GM21717 (cell line): ENCODE data around the gene ZNF236.
A peak's percentile ranks its signal among the peaks of the same experiment; 100 is the strongest.
"Not testable (repeated sequence)": the region's sequence is repeated elsewhere in the genome, so short reads cannot be mapped to it uniquely, and the experiment has no call there.

Experiments
- ATAC-seq: cut with Tn5 transposase; IDR thresholded peaks from one replicate; pipeline ENCODE4 v1.9.1; 2021; ENCODE audit warnings: mild to moderate bottlenecking, moderate library complexity; ENCODE audit not compliant: unreplicated experiment

Gene ZNF236

DNA sequence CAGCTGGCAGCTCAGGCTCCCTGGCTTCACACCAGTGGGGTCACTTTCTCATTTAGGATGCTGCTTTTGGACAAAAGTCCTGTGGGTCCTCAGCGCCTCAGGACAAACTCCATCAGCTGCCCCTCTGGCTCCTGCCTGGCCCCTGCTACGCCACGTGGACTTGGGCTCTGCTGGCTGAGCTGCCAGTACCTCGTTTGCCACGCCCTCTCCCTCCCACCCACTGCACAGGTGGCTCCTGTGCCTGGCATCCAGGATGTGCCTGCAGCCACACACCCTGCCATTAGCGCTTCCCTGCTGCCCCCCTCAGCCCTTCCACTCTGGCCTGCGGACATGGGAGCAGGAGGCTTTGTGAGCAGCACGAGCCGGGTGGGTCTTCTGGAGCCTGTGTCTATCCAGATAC, 118.9 kb downstream of the ZNF236 start:
- no peak for ATAC-seq

DNA sequence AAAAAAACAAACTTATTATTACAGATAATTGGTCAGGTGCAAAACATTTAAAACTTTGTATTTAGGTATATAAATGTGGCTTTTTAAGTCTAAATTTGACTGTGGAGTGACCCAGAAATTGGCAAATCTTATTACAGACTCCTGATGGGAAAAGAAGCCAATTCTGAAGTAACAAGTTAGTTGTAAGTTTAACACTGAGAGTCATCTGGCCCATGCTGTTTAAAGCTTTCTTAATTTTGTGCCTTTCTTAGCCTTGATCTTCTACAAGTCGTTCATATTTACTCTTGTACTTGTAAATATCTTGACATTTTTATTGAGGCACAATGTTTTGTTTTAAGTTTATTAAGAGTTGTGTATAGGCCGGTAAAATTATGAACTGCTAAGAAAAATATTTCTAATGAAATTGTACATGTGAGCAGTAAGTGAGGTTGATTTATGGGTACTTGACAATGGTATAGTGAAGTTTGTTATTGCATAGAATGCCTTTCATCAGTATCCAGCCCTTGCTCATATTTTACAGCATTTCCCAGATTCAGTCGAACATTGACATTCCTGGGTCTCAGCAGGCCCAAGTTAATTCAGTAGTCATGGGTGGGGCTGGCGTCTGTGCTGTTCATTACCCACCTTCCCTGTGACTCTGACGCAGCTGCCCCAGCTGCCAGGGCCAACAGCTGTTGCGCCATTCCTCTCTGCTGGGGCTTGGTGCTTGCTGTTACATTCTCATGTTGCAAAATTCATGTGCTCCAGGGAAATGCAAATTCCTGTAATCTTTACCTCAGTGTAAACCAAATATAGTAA, 121.4 kb downstream of the ZNF236 start:
- ATAC-seq, result no peak

DNA sequence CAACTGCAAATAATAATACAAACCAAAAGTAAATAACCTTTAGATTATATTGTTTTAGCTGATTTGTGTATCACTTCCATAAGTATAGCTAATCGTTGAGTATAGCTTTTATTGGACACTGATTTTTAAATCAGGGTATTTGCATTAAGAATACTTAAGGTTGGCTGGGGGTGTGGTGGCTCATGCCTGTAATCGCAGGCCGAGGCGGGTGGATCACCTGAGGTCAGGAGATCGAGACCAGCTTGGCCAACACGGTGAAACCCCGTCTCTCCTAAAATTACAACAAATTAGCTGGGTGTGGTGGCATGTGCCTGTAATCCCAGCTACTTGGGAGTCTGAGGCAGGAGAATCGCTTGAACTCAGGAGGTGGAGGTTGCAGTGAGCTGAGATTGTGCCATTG, 122.0 kb downstream of the ZNF236 start:
- ATAC-seq, result not testable (repeated sequence)

DNA sequence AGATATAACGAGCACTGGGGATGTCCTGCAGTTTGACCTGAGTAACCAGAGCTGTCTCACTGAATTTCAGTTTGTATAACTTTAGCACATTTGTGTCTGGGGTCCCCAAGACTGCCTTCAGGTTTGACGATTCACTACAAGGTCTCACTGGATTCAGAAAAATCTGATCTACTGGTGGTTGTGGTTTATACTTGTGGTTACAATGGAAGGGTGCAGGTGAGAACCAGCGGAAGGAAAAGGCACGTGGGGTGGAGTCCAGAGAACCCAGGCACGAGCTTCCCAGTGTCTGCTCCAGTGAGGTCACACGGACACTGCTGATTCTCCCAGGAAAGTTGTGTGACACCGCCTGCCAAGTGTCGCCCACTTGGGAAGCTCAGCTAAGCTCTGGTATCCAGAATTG, 126.0 kb downstream of the ZNF236 start:
- ATAC-seq, result no peak

DNA sequence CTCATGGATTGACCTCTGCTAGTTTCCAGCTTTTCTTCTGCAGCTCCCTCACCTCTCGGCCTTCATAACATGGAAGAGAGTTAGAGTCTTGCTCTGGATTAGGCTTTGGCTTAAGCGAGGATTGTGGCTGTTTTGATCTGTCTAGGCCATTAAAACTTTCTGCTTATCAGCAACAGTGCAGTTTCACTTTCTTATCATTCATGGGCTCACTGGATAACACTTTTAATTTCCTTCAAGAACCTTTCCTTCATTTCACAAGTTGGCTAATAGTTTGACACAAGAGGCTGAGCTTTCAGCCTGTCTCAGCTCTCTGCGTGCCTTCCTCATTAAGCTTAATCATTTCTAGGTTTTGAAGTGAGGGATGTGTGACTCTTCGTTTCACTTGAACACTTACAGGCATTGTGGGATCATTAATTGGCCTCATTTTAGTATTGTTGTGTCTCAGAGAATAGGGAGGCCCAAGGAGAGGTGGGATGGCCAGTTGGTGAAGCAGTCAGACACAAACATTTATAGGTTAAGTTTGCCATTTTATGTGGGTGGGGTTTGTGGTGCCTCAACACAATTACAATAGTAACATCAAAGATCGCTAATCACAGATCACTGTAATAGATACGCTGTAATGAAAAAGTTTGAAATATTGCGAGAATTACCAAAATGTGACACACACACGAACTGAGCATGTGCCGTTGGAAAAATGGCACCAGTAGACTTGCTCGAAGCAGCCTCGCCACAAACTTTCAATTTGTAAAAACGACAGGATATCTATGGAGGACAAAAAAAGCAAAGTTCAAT, 129.3 kb downstream of the ZNF236 start:
- no peak for ATAC-seq

DNA sequence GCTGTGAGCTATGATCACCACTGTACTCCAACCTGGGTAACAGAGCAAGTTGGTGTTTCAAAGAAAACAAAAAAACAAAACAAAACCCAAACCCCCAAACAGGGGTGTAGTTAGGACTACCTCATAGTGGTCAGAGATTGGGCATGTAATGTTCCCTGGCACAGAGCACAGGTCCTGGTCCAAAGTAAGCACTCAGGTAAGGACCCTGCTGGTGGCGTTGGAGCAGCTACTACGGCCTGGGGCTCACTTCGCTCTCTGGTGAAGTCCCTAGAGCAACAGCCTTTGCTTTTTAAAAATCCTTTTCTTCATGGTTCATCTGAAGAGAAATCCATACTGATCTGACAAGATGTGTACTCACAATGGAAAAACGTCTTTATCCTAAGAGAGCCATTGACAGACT, 130.4 kb downstream of the ZNF236 start:
- ATAC-seq, result no peak

DNA sequence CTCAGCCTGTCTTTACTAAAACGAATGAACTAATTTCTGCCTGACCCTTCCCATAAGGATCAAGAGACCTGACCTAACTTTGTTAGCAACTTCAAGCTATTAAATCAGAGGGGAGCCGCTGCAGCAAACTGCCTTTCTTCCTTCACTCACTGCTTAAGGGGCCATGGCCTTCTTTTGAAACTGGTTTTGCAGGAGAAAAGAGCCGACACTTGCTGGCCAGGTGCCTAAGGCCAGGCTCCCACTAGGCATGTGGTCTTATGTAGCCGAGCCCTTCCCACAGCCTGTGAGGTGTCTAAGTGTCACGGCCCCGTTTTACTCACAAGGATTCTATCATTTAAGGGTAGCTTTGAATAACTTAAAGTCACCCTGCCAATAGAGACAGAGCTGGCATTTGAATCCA, 130.8 kb downstream of the ZNF236 start:
- ATAC-seq, result no peak

DNA sequence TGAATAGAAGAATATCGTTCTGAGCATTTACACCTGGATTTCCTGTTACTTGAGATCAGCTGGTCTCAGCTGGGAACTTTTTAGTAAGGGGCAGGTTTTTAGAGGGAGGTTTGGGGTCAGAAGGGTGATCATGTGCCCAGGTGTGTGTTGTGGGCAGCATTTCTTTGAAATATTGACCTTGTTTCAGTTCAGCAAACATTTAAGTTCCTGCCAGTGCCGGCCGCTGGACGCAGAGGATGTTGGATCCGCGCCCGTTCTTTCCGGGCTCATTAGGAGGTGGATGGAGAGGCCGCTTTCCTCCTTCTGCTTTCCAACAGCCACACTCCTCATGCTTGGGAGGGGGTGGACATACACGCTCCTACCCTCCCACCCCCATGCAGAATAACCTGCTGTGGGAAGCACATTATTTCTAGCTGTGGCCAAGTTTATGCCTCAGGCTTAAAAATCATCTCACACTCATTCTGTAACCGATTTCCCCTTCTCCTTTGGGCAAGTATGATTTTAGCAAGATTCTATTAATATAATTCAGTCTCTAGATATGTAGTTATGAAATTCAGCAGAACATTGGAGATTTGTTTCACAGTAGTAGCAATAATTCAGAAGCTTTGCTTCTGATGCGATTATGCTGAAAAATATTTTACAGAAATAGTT, 131.4 kb downstream of the ZNF236 start:
- ATAC-seq, result no peak

DNA sequence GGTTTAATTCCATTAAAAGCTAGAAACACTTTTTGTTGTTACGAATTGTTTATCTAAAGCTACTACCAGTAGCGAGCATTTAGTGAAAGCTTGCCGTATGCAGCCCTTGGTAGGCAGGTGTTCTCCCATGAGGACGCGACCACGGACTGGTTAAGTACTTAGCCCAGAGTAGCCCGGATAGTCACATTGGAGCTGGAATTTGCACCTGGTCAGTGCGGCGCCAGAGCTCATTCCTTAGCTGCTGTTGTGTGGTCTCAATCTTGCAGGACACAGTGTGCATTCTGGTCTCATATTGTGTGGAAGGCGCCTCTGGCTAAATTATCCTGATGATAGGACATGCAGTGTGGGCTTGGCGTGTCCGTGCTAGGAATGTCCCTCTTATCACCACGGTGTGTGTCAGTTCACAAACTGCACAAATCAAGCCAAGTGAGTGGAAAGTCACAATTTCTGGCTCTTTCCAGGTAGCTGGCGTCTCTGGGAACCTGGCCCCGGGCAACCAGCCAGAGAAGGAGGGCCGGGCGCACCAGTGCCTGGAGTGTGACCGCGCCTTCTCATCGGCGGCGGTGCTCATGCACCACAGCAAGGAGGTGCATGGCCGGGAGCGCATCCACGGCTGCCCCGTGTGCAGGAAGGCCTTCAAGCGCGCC, 133.3 kb downstream of the ZNF236 start:
- no peak for ATAC-seq

DNA sequence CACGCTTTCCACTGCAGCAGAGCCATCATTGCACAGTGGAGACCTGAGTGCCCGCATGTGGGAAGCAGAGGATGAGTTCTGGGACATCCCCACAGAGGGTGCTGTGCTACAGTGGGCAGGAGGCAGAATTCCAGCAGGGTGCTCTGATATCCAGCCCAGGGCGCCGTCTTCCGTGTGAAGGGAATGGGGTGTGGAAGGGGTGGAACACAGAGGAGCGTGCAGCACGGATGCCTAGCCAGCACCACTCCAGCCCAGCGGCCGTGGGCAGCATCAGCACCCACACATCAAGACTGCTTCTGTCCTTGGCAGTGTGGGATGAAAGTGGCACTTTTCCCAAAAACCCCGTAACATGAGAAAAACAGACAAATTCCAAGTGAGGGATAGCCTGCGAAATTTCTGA, 134.3 kb downstream of the ZNF236 start:
- no peak for ATAC-seq

DNA sequence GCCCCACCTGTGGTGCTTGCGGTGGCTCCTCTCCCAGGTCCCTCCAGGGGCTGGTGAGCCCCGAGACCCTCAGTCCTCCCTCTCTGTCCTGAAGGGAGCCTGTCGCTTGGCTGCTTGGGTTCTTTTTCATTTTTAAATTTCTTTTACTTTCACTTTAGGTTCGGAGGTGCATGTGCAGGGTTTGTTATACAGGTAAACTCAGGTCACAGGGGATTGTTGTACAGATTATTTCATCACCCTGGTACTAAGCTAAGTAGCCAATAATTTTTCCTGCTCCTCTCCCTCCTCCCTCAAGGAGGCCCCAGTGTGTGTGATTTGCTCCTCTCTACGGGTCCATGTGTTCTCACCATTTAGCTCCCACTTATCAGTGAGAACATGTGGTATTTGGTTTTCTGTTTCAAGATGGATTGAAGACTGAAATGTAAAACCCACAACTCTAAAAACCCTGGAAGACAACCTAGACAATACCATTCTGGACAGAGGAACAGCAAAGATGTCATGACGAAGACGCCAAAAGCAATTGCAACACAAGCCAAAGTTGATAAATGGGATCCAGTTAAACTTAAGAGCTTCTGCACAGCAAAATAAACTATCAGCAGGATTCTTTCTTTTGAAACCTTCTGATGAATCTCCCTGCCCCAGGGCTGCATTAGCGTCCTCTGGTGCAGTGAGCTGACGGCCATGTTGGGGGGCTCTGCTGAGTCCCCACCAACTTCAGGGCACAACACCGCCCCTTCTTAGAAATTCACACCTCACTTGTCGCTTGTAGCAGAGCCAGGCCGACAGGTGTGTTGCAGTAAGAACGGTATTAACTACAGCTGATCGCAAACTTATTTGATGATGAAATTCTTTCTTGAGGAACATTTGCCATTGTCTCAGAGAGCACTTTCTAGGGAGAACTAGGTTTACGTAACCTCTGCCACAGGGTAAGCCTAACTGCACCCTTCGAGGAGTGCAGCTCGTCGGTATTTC, 135.3 kb downstream of the ZNF236 start:
- no peak for ATAC-seq

DNA sequence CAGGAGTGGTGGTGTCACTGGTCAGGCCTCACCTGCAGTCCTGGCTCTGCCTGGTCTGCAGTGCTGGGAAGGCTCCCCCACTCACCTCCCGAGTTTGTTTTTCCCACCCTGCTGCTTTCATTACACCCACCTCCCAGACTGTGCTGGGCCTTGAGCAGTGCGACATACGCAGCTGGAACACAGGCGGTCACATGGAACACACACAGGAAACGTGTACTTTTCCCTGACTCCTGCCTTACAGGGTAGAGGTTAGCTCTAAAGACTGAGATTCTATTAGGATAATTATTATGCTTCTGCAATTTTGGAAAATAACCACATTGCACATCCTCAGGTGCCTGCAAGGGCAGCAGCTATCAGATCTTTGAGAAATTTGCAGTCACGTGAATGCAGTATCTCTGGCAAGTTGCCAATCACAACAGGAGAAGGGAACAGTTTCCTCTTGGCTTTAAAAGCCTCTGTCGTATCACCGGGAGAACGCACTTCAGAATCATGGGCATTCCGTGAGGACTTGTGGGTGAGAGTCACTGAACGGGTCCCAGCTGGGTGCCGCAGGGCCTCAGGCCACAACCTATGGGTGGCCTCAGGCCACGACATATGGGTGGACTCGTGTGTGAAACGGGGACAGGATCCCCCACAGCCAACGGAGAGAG, 136.5 kb downstream of the ZNF236 start:
- no peak for ATAC-seq

DNA sequence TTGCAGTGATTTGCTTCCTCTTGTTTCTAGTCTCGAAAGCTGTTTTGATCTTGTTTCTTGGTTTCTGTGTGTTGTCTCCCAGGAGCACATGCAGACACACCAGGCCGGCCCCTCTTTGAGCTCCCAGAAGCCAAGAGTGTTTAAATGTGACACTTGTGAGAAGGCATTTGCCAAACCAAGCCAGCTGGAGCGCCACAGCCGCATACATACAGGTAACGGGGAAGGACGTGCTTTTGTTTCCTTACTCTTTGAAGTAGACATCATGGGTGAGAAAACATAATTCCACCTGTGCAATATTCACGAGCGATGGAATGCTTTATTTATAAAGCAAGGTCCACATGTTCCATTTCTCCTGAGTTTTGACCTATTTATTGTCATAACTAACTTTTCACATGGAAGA, 137.2 kb downstream of the ZNF236 start:
- no peak for ATAC-seq

DNA sequence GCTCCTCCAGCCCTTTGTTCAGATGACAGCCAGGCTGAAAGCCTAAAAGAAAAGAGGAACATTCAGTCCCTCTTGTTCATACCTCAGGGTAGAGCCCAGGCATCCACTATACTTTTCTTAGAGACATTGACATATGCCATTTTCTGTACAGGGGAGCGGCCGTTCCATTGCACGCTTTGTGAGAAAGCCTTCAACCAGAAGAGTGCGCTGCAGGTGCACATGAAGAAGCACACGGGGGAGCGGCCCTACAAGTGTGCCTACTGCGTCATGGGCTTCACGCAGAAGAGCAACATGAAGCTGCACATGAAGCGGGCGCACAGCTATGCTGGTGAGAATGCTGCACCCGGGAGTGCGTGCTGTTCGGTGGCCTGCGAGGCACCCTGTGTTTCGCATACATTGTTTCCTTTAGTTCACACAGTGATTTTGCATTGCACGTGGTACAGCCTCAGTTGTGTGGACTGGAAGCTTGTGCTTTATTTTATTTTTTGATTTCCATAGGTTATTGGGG, 138.2 kb downstream of the ZNF236 start:
- ATAC-seq, result no peak

DNA sequence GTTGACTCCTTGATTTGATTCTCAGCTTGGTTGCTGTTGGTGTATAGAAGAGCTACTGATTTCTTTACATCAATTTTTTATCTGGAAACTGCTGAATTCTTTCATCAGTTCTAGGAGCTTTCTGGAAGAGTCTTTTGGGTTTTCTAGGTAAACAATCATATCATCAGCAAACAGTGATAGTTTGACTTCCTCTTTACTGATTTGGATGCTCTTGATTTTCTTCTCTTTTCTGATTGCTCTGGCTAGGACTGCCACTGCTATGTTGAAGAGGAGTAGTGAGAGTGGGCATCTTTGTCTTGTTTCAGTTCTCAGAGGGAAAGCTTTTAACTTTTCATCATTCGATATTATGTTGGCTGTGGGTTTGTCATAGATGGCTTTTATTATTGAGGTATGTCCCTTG, 140.5 kb downstream of the ZNF236 start:
- no peak for ATAC-seq

DNA sequence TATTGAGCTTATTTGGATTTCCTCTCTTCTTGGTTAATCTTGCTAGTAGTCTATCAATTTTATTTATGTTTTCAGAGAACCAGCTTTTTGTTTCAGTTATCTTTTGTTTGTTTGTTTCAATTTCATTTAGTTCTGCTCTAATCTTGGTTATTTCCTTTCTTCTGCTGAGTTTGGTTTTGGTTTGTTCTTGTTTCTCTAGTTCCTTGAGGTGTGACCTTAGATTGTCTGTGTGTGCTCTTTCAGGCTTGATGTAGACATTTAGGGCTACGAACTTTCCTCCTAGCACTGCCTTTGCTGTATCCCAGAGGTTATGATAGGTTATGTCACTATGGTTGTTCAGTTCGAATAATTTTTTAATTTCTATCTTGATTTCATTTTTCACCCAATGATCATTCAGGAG, 141.6 kb downstream of the ZNF236 start:
- ATAC-seq, result peak; percentile 54

DNA sequence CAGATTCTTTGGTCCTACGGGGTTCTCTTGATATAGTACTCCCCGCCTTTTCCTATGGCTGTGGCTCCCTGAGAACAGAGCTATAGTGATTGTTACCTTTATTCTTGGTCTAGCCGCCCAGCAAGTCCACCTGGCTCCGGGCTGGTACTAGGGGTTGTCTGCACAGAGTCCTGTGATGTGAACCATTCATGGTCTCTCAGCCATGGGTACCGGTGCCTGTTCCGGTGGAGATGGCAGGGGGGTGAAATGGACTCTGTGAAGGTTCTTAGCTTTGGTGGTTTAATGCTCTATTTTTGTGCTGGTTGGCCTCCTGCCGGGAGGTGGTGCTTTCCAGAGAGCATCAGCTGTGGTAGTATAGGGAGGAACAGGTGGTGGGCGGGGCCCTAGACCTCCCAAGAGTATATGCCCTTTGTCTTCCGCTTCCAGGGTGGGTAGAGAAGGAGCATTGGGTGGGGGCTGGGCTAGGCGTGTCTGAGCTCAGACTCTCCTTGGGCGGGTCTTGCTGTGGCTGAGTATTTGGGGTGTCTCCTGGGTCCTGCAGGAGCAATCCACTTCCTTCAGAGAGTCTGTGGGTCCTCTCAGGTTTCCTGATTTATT, 143.3 kb downstream of the ZNF236 start:
- ATAC-seq, result peak; percentile 73

DNA sequence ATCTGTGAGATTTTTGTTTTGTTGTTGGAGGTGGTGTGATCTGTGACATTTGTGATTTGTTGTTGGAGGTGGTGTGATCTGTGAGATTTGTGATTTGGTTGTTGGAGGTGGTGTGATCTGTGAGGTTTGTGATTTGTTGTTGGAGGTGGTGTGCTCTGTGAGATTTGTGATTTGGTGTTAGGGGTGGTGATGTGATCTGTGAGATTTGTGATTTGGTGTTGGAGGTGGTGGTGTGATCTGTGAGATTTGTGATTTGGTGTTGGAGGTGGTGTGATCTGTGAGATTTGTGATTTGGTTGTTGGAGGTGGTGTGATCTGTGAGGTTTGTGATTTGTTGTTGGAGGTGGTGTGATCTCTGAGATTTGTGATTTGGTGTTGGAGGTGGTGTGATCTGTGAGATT, 144.9 kb downstream of the ZNF236 start:
- ATAC-seq, result not testable (repeated sequence)
